A549 (cell line): ENCODE data around the gene TLCD3A. TPM values are rescaled to one million over a fixed set of nuclear protein-coding genes. Genes with fewer than 3 reads are reported as not detected.

ENCODE experiments used
- ATAC-seq, 2 experiments: fragments of 200-7000 bp in 1 of 2; fragments of >200 bp in 1 of 2; cut with Nextera tagmentation in 1 of 2; cut with Tn5 transposase in 1 of 2; 3 replicates each; pipeline versions ENCODE4 v1.8.0 to v1.9.1; 2018 to 2020; ENCODE audit warnings: mild to moderate bottlenecking in 1 of 2, moderate library complexity in 1 of 2
- CTCF ChIA-PET: fragments of 300-600 bp; sonication (Branson Sonifier 250); formaldehyde crosslinking; extraction: SDS; loops from one replicate; lab custom pipeline; 2021; ENCODE audit warnings: antibody characterized with exemption, inconsistent platforms; lab: Yijun Ruan, JAX
- POLR2A ChIA-PET: fragments of 350-600 bp; formaldehyde crosslinking; extraction: SDS; loops from one replicate; lab custom pipeline; 2021; ENCODE audit warnings: antibody characterized with exemption, inconsistent platforms; lab: Yijun Ruan, JAX
- DNase-seq, 2 experiments: peaks; one replicate each; pipeline versions ENCODE4 v3.0.0 to v3.0.0-alpha.2; 2011 to 2016; ENCODE audit warnings: low read depth in 1 of 2, low spot score in 1 of 2
- FAIRE-seq: peaks from 2 replicates; lab custom pipeline; 2011; peaks lifted over from hg19 to GRCh38; lab: Jason Lieb, UNC
- H3K27ac ChIP-seq, 2 experiments: fragments of >200 bp; sonication (Bioruptor Twin); formaldehyde crosslinking; 3 replicates each; pipeline ENCODE4 v1.5.1; 2016 to 2017
- H3K4me1 ChIP-seq: fragments of >200 bp; sonication (Bioruptor Twin); formaldehyde crosslinking; 3 replicates; pipeline ENCODE4 v1.6.1; 2016
- H3K4me2 ChIP-seq: fragments of >200 bp; sonication (Bioruptor Twin); formaldehyde crosslinking; 3 replicates; pipeline ENCODE4 v1.6.1; 2016
- H3K4me3 ChIP-seq: fragments of >200 bp; sonication (Bioruptor Twin); formaldehyde crosslinking; 3 replicates; pipeline ENCODE4 v1.5.1; 2016
- H3K9me3 ChIP-seq: fragments of >200 bp; sonication (Bioruptor Twin); formaldehyde crosslinking; 3 replicates; pipeline ENCODE4 v1.6.1; 2016
- ATOH8 ChIP-seq: fragments of 250-450 bp; sonication (Bioruptor Pico); IDR thresholded peaks from 2 replicates; pipeline ENCODE4 v1.5.0; 2020; ENCODE audit warnings: low read depth, mild to moderate bottlenecking, moderate library complexity
- BHLHE40 ChIP-seq: IDR thresholded peaks from 2 replicates; pipeline ENCODE4 v1.6.1; 2012; ENCODE audit warnings: low read depth, low read length, inconsistent platforms
- CHD2 ChIP-seq: fragments of 150-350 bp; IDR thresholded peaks from 2 replicates; pipeline ENCODE4 v1.6.1; 2014; ENCODE audit warnings: low read length; ENCODE audit not compliant: partially characterized antibody
- CHD4 ChIP-seq: fragments of 200-600 bp; sonication (generic); IDR thresholded peaks from 2 replicates; pipeline ENCODE4 v1.6.1; 2016; ENCODE audit warnings: antibody characterized with exemption, mild to moderate bottlenecking, borderline replicate concordance
- CTCF ChIP-seq: fragments of >200 bp; sonication (Bioruptor Twin); formaldehyde crosslinking; IDR thresholded peaks from 3 replicates; pipeline ENCODE4 v1.5.1; 2016
- ELK1 ChIP-seq: fragments of 150-350 bp; IDR thresholded peaks from 2 replicates; pipeline ENCODE4 v1.6.1; 2014; ENCODE audit warnings: low read depth, mild to moderate bottlenecking, low read length
- ESRRA ChIP-seq: fragments of 150-350 bp; IDR thresholded peaks from 2 replicates; pipeline ENCODE4 v1.6.1; 2014; ENCODE audit warnings: mild to moderate bottlenecking, low read length, borderline replicate concordance
- HDAC2 ChIP-seq: fragments of 200-600 bp; sonication (generic); IDR thresholded peaks from 2 replicates; pipeline ENCODE4 v1.6.1; 2016
- HEYL ChIP-seq: fragments of 250-450 bp; sonication (Bioruptor Pico); IDR thresholded peaks from 2 replicates; pipeline ENCODE4 v1.8.0; 2021; ENCODE audit warnings: mild to moderate bottlenecking, moderate library complexity
- HMGXB4 ChIP-seq: fragments of 250-450 bp; sonication (Bioruptor Pico); IDR thresholded peaks from 2 replicates; pipeline ENCODE4 v1.5.0; 2021; ENCODE audit warnings: mild to moderate bottlenecking, moderate library complexity, borderline replicate concordance
- HOXA7 ChIP-seq: fragments of 250-450 bp; sonication (Bioruptor Pico); IDR thresholded peaks from 2 replicates; pipeline ENCODE4 v1.5.0; 2020; ENCODE audit warnings: mild to moderate bottlenecking, moderate library complexity
- JUN ChIP-seq, 2 experiments: fragments of >200 bp; sonication (Bioruptor Twin); formaldehyde crosslinking; IDR thresholded peaks; 2 replicates in 1 of 2; 3 replicates in 1 of 2; pipeline ENCODE4 v1.6.1; 2016 to 2017
- JUNB ChIP-seq: fragments of >200 bp; sonication (Bioruptor Twin); formaldehyde crosslinking; IDR thresholded peaks from 2 replicates; pipeline ENCODE4 v1.6.1; 2016
- MAFK ChIP-seq: fragments of 450-650 bp; IDR thresholded peaks from 2 replicates; pipeline ENCODE4 v1.6.1; 2014; ENCODE audit not compliant: partially characterized antibody
- MAX ChIP-seq: IDR thresholded peaks from 2 replicates; pipeline ENCODE4 v1.6.1; 2012
- NFE2L2 ChIP-seq: fragments of 150-350 bp; conservative IDR thresholded peaks from 2 replicates; pipeline ENCODE4 v1.6.1; 2014; ENCODE audit warnings: low read length
- PHF8 ChIP-seq: fragments of 200-600 bp; sonication (generic); IDR thresholded peaks from 2 replicates; pipeline ENCODE4 v1.6.1; 2016; ENCODE audit warnings: low read depth, mild to moderate bottlenecking, antibody characterized with exemption, moderate library complexity, borderline replicate concordance
- POLR2A ChIP-seq: IDR thresholded peaks from 2 replicates; pipeline ENCODE4 v1.6.1; 2012; ENCODE audit warnings: mild to moderate bottlenecking, low read length
- RAD21 ChIP-seq, 2 experiments: fragments of >200 bp in 1 of 2; sonication (Bioruptor Twin) in 1 of 2; formaldehyde crosslinking in 1 of 2; IDR thresholded peaks in 1 of 2; conservative IDR thresholded peaks in 1 of 2; 2 replicates in 1 of 2; 3 replicates in 1 of 2; pipeline ENCODE4 v1.6.1; 2012 to 2018; ENCODE audit warnings: inconsistent platforms in 1 of 2
- RCOR1 ChIP-seq: fragments of 150-350 bp; IDR thresholded peaks from 2 replicates; pipeline ENCODE4 v1.6.1; 2014; ENCODE audit warnings: antibody characterized with exemption, low read length, low read depth
- SMC3 ChIP-seq: fragments of >200 bp; sonication (Bioruptor Twin); formaldehyde crosslinking; IDR thresholded peaks from 3 replicates; pipeline ENCODE4 v1.6.1; 2018; ENCODE audit warnings: inconsistent platforms
- SREBF2 ChIP-seq: fragments of 450-650 bp; IDR thresholded peaks from 2 replicates; pipeline ENCODE4 v1.6.1; 2014; ENCODE audit warnings: mild to moderate bottlenecking, moderate library complexity
- TP53 ChIP-seq: fragments of 250-450 bp; sonication (Bioruptor Pico); IDR thresholded peaks from 2 replicates; pipeline ENCODE4 v1.5.0; 2021; ENCODE audit warnings: mild to moderate bottlenecking, moderate library complexity
- ZSCAN20 ChIP-seq: fragments of 250-450 bp; sonication (Bioruptor Pico); IDR thresholded peaks from 2 replicates; pipeline ENCODE4 v1.8.0; 2022; ENCODE audit warnings: mild to moderate bottlenecking, moderate library complexity
- WGBS: methylation state at CpG from one replicate; pipeline ENCODE4 v1.1.6; 2017; ENCODE audit errors: missing lambda C conversion rate; 5-methylcytosine and 5-hydroxymethylcytosine counted together
- polyA plus RNA-seq, 4 experiments: library from polyadenylated mRNA; depleted of rRNA in 3 of 4; stranded (reverse); fragments of >200 nt; fragmentation: RNase III in 1 of 4; extraction: RNeasy Plus Mini Kit Qiagen cat#74134 plus additional on column Dnase treatment in 1 of 4; gene quantifications; 2 replicates in 3 of 4; 3 replicates in 1 of 4; pipeline ENCODE4 v1.2.3, GENCODE V29; 2011 to 2017

TLCD3A gene
- polyA plus RNA-seq, 2 of the 4 experiments (the other 2 are of a cell fraction) = 29.5 to 31.5 TPM

GRCh38 chr17:699345-699744 lies 33.1 kb upstream of the TLCD3A start:
- H3K9me3 ChIP-seq = no peaks in the 10 kb centered on the region
- DNase-seq = no peak
- FAIRE-seq = no peak
- CTCF ChIA-PET = interaction anchor here (1.0 to 19.5 kb wide), 50 partner anchors 8 to 554 kb away, joined by 3 to 410 read pairs (median 8); partner anchors contain the start of genes NXN, TIMM22 and VPS53
- POLR2A ChIA-PET = interaction anchor here (0.7 to 1.2 kb wide), 2 partner anchors 15 to 287 kb away, joined by 3 to 4 read pairs; partner anchors contain the start of gene VPS53
- WGBS = 84% methylated on average over 7 of the region's 7 CpGs
- H3K4me1 ChIP-seq = peaks cover 20% of the 10 kb centered on the region
- H3K4me2 ChIP-seq = no peak overlapping the region
- H3K27ac ChIP-seq = peak overlapping the region in 1 of 2 experiments; percentile 27; a peak in 2 of 6 replicates
- TF ChIP-seq BHLHE40 (no peak), JUN (IDR thresholded peaks at IDR 0.05) (no peak), HMGXB4 (CRISPR knock-in tag) (no peak), MAFK (no peak), POLR2A (no peak), NFE2L2 (no peak), HOXA7 (no peak), ATOH8 (no peak), RCOR1 (no peak), CTCF (no peak), CHD2 (no peak), ELK1 (no peak), SREBF2 (no peak), HEYL (no peak), HDAC2 (no peak), ESRRA (no peak), MAX (no peak), ZSCAN20 (CRISPR knock-in tag) (no peak), CHD4 (no peak)
- H3K4me3 ChIP-seq = no peak overlapping the region
- ATAC-seq = no peak

GRCh38 chr17:700504-701094 lies 31.8 kb upstream of the TLCD3A start:
- ChIA-PET POLR2A (interaction anchor here (1.2 to 1.7 kb wide), 2 partner anchors 14 to 288 kb away, joined by 3 to 7 read pairs; partner anchors contain the start of gene VPS53), CTCF (interaction anchor here (0.5 to 19.5 kb wide), 98 partner anchors 10 to 555 kb away, joined by 3 to 410 read pairs (median 4); partner anchors contain the start of genes NXN, TIMM22 and VPS53)
- peak in 1 of 2 experiments; percentile 71; a peak in 2 of 6 replicates for ATAC-seq
- TF ChIP-seq PHF8 (no peak), JUNB (no peak), TP53 (CRISPR knock-in tag) (no peak), POLR2A (no peak), SMC3 (peak; percentile 79), CTCF (peak; percentile 94), RAD21 (conservative IDR thresholded peaks at IDR 0.05 in 1 of 2, IDR thresholded peaks at IDR 0.05 in 1 of 2) (peak; percentile 91 to 95)
- peak; percentile 72 for FAIRE-seq
- no peak overlapping the region for H3K4me3 ChIP-seq
- peak; percentile 35 to 73 for DNase-seq
- H3K4me1 ChIP-seq = peaks cover 8% of the 10 kb centered on the region
- H3K27ac ChIP-seq = peak overlapping the region in 1 of 2 experiments; percentile 16; a peak in 1 of 6 replicates
- H3K9me3 ChIP-seq = no peaks in the 10 kb centered on the region
- 0% methylated on average over 1 of the region's 1 CpG for WGBS
- H3K4me2 ChIP-seq = no peak overlapping the region
